Upper lobe of right lung (tissue), 1 donor: ENCODE data around the gene CAPN9. TPM values are rescaled to one million over a fixed set of nuclear protein-coding genes. Genes with fewer than 3 reads are reported as not detected.

Source experiments
- ATAC-seq: fragments of 200-7000 bp; cut with Tn5 transposase; one replicate; pipeline ENCODE4 v1.9.1; 2020; ENCODE audit warnings: mild to moderate bottlenecking, moderate library complexity
- DNase-seq: peaks from one replicate; pipeline ENCODE4 v3.0.0-alpha.2; 2020
- H3K27ac ChIP-seq: fragments of 200-600 bp; one replicate; pipeline ENCODE4 v1.8.0; 2022
- H3K27me3 ChIP-seq: fragments of 200-600 bp; one replicate; pipeline ENCODE4 v1.8.0; 2022; ENCODE audit warnings: mild to moderate bottlenecking
- H3K36me3 ChIP-seq: fragments of 200-600 bp; one replicate; pipeline ENCODE4 v1.8.0; 2022
- H3K4me1 ChIP-seq: fragments of 200-600 bp; one replicate; pipeline ENCODE4 v1.8.0; 2022
- H3K4me3 ChIP-seq: fragments of 200-600 bp; one replicate; pipeline ENCODE4 v1.8.0; 2022; ENCODE audit warnings: mild to moderate bottlenecking
- H3K9me3 ChIP-seq: fragments of 200-600 bp; one replicate; pipeline ENCODE4 v1.8.0; 2022
- intact Hi-C: fragments of 100-400 bp; cut with DNase I; formaldehyde crosslinking; loops from one replicate; pipeline ENCODE4 v1.11.0; 2022
- total RNA-seq: library from RNA; stranded (reverse); fragmentation: NEBNext Ultra II Directional; extraction: Animal tissue kit (Norgen Biotek cat#: 25700); gene quantifications from one replicate; pipeline ENCODE4 v1.2.1, GENCODE V29; 2021
- TF ChIP-seq, protein P1 (sequence below): fragments of 200-600 bp; IDR thresholded peaks from one replicate; pipeline ENCODE4 v1.8.0; 2022; ENCODE audit warnings: antibody characterized with exemption
- donor health status: DM: no; HTN: yes; CAD: no; lungs with severe emphysema.

Gene CAPN9
- total RNA-seq, 1 donor from 2014 or later = 21.8 TPM

DNA sequence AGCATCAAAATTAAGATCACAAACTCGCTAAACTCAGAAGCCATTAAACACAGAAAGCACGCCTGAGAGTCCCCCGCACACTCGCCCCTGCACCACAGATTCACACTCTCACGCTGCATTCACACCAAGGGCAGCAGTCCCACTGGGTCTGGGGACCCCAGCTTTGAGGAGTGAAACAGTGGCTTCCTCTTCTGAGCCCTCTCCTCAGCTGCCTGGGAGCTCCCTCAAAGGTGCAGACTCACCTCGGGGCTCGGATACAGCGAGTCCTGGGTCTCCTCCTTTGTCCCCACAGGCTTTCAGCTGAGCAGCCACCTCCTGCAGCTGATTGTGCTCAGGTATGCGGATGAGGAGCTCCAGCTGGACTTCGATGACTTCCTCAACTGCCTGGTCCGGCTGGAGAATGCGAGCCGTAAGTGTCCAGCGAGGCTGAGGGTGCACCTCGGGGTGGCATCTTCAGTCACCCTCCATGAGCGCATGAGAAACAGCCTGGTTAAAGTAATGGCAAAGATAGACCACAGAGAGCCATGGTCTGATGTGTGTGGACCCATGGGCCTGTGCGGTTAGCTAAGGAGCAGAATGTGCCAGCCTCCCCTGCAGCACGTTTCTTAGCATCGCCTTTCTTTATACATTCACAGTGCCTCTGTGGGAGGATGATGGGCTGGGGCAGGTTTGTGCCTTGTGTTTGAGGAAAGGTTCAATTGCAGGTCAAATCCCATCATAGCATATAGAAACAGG, 47.9 kb downstream of the CAPN9 start:
- Histone ChIP-seq H3K27me3 (no peaks in the 10 kb centered on the region), H3K27ac (no peak overlapping the region), H3K4me1 (no peaks in the 10 kb centered on the region), H3K9me3 (no peaks in the 10 kb centered on the region), H3K4me3 (no peak overlapping the region), H3K36me3 (no peaks in the 10 kb centered on the region)
- TF ChIP-seq, protein P1, sequence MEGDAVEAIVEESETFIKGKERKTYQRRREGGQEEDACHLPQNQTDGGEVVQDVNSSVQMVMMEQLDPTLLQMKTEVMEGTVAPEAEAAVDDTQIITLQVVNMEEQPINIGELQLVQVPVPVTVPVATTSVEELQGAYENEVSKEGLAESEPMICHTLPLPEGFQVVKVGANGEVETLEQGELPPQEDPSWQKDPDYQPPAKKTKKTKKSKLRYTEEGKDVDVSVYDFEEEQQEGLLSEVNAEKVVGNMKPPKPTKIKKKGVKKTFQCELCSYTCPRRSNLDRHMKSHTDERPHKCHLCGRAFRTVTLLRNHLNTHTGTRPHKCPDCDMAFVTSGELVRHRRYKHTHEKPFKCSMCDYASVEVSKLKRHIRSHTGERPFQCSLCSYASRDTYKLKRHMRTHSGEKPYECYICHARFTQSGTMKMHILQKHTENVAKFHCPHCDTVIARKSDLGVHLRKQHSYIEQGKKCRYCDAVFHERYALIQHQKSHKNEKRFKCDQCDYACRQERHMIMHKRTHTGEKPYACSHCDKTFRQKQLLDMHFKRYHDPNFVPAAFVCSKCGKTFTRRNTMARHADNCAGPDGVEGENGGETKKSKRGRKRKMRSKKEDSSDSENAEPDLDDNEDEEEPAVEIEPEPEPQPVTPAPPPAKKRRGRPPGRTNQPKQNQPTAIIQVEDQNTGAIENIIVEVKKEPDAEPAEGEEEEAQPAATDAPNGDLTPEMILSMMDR = no peak
- intact Hi-C loops = loop anchor here (5.0 to 10.0 kb wide), 2 partner anchors 122 to 420 kb away; no protein-coding TSS in a partner anchor
- DNase-seq = no peak
- ATAC-seq = no peak

DNA sequence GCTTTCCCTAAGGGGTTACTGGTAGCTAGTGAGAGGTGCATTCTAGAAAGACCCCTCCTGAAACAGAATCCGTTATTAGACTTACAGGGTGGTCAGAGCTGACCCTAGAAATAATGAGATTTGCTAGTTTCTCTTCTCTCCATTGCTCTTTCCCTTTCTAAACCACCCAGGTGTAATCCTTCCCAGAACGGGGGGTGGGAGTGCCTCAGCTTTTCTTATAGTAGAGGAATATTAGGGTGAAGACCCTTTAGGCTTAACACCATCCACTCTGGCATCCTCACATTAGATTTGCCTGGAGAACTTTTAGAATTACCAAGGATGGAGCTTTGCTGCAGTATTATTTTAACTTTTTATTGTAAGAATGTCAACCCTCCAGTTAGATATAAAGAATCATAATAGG, 49.4 kb downstream of the CAPN9 start:
- intact Hi-C loops = loop anchor here (5.0 to 10.0 kb wide), 2 partner anchors 121 to 418 kb away; no protein-coding TSS in a partner anchor
- ATAC-seq (no peak), DNase-seq (no peak)
- Histone ChIP-seq H3K27me3 (no peaks in the 10 kb centered on the region), H3K4me1 (no peaks in the 10 kb centered on the region), H3K27ac (no peak overlapping the region), H3K36me3 (no peaks in the 10 kb centered on the region), H3K9me3 (no peaks in the 10 kb centered on the region), H3K4me3 (no peak overlapping the region)
- TF ChIP-seq, protein P1 = no peak

DNA sequence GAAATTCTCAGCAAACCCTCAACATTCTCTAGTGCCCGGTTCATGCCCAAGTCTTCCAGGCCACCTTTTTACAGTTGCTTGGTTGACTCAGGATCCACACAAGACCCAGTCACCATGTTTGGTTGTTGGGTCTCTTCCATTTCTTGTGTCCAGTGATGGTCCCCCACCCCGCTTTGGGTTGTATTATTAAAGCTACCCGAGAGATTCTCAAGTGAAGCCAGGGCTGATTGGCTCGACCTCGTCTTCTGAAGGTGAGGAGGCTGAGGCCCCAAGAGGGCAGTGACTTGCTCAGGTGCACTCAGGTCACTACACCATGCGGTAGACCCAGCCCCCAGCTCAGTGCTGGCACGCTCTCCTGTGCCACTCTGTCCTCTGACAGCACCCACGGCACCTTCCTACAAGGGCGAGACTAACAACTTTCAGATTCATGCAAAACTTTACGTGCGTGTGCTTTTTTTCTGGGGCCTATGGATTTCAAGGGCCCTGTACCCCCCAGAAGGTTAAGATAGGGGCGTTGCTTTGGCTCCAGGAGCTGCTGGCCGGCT, 50.3 kb downstream of the CAPN9 start:
- H3K4me3 ChIP-seq = no peak overlapping the region
- intact Hi-C loops = loop anchor here (5.0 to 10.0 kb wide), 2 partner anchors 120 to 417 kb away; no protein-coding TSS in a partner anchor
- H3K36me3 ChIP-seq = no peaks in the 10 kb centered on the region
- H3K9me3 ChIP-seq = no peaks in the 10 kb centered on the region
- H3K4me1 ChIP-seq = no peaks in the 10 kb centered on the region
- H3K27me3 ChIP-seq = no peaks in the 10 kb centered on the region
- no peak for DNase-seq
- no peak for ATAC-seq
- H3K27ac ChIP-seq = no peak overlapping the region
- TF ChIP-seq, protein P1 = no peak

DNA sequence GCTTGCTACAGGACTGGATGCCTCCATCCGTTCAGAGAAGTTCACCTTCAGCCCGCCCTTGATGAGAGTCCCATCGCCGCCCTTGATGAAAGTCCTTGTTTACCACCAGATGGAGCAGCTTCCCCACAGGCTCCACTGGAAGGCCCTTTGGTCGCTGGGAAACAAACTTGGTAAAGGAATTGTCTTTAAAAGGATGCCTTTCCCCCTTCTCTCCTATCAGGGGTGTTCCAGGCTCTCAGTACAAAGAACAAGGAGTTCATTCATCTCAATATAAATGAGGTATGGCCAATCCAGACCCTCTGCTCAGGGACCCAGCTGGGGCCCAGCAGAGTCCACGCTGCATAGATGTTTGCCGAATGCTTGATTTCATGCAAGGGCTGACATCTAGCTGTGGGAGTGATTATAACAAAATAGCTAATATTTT, 50.8 kb downstream of the CAPN9 start:
- Histone ChIP-seq H3K4me1 (no peaks in the 10 kb centered on the region), H3K9me3 (no peaks in the 10 kb centered on the region), H3K27ac (no peak overlapping the region), H3K36me3 (no peaks in the 10 kb centered on the region), H3K4me3 (no peak overlapping the region), H3K27me3 (no peaks in the 10 kb centered on the region)
- ATAC-seq (peak; percentile 79), DNase-seq (no peak)
- TF ChIP-seq, protein P1 = peak; percentile 60
- intact Hi-C loops = loop anchor here (5.0 to 10.0 kb wide), 2 partner anchors 119 to 417 kb away; no protein-coding TSS in a partner anchor

- no peak overlapping the region for H3K27ac ChIP-seq
- ATAC-seq (no peak), DNase-seq (no peak)
- H3K4me3 ChIP-seq = no peak overlapping the region
- TF ChIP-seq, protein P1 = no peak
- H3K9me3 ChIP-seq = no peaks in the 10 kb centered on the region
- no peaks in the 10 kb centered on the region for H3K27me3 ChIP-seq
- H3K4me1 ChIP-seq = no peaks in the 10 kb centered on the region
- H3K36me3 ChIP-seq = no peaks in the 10 kb centered on the region
- intact Hi-C loops = loop anchor here (5.0 to 10.0 kb wide), 2 partner anchors 119 to 416 kb away; no protein-coding TSS in a partner anchor
These were observed 51.3 kb downstream of the CAPN9 start for GRCh38 chr1:230798491-230798890.
